Measurements from ENCODE around the gene SLC47A1.
"Not testable (repeated sequence)": the region's sequence is repeated elsewhere in the genome, so short reads cannot be mapped to it uniquely, and the experiment has no call there.

The SLC47A1 gene

DNA sequence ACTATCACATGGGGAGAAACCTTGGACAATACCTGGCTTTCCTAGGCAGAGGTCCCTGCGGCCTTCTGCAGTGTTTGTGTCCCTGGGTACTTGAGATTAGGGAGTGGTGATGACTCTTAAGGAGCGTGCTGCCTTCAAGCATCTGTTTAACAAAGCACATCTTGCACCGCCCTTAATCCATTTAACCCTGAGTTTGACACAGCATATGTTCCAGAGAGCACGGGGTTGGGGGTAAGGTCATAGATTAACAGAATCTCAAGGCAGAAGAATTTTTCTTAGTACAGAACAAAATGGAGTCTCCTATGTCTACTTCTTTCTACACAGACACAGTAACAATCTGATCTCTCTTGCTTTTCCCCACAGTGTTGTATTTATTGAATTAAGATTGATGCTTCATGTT, 28.1 kb upstream of the SLC47A1 start:
- not testable (repeated sequence) for H3K4me3 ChIP-seq (ENCODE audit: low read length); H3K36me3 ChIP-seq (ENCODE audit: control insufficient read depth, low read depth, low read length); H3K9me3 ChIP-seq (ENCODE audit: control insufficient read depth, low read depth, low read length); H3K4me1 ChIP-seq (ENCODE audit: control insufficient read depth, low read depth, low read length); H3K9ac ChIP-seq (ENCODE audit: low read length); H3K27ac ChIP-seq (ENCODE audit: low read length); H3K27me3 ChIP-seq (ENCODE audit: control insufficient read depth, insufficient read depth, low read length)

DNA sequence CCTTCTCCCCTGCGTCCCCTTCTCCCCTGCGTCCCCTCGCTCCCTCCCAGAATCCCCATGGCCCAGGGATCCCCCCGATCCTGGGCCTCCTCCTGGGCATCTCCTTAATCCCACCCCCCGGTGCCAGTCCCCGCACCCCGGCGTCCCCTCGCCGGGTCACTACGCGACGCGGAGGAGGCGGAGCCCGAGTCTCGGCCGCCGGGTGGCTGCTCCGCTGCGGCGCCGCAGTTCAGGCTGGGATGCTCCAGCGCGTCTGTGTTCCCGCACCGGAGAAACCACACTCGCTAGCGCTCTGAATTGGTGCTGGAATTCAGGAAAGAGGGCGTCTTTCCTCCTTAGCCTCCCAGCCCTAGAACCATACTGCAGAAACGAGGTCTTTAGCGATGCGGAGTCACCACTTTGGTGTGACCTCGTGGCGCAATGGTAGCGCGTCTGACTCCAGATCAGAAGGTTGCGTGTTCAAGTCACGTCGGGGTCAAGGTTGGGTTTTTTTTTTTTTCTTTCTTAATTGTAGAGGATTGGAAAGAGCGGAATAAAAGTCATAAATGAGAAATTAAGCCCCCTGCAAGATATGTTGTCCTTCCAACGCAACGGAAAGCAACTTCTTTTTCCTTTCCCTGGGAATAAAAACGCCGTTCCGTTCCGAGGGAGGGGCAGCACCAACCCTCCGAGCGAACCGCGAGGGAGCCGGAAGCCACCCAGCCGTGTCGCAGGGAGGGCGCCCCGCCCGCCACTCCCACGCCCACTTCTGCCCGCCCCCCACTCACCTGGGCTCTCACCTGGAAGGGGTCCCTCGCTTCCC, 25.7 kb upstream of the SLC47A1 start:
- Histone ChIP-seq H3K4me3 (ENCODE audit: low read length) (peak overlapping the region; percentile 67), H3K4me1 (ENCODE audit: control insufficient read depth, low read depth, low read length) (no peaks in the 10 kb centered on the region), H3K36me3 (ENCODE audit: control insufficient read depth, low read depth, low read length) (no peaks in the 10 kb centered on the region), H3K27ac (ENCODE audit: low read length) (no peak overlapping the region), H3K27me3 (ENCODE audit: control insufficient read depth, insufficient read depth, low read length) (no peaks in the 10 kb centered on the region), H3K9me3 (ENCODE audit: control insufficient read depth, low read depth, low read length) (no peaks in the 10 kb centered on the region), H3K9ac (ENCODE audit: low read length) (peak overlapping the region; percentile 56)

DNA sequence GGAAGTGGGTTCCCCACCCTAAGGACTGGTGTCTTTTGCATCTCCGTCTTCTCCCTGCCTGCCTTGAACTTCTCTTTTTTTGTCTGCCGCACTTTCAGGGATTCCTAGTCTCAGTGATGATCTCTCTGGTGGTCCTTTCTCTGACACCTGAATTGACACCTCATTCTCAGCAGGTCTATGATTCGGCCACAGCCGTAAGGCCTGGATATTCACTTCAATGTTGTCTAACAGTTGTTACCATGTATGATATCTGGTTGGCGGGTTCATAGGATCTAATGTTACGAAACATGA, 25.1 kb upstream of the SLC47A1 start:
- Histone ChIP-seq H3K36me3 (ENCODE audit: control insufficient read depth, low read depth, low read length) (no peaks in the 10 kb centered on the region), H3K9ac (ENCODE audit: low read length) (peak overlapping the region; percentile 24), H3K27me3 (ENCODE audit: control insufficient read depth, insufficient read depth, low read length) (no peaks in the 10 kb centered on the region), H3K9me3 (ENCODE audit: control insufficient read depth, low read depth, low read length) (no peaks in the 10 kb centered on the region), H3K4me3 (ENCODE audit: low read length) (peak overlapping the region; percentile 67), H3K27ac (ENCODE audit: low read length) (no peak overlapping the region), H3K4me1 (ENCODE audit: control insufficient read depth, low read depth, low read length) (peaks cover under 1% of the 10 kb centered on the region)

DNA sequence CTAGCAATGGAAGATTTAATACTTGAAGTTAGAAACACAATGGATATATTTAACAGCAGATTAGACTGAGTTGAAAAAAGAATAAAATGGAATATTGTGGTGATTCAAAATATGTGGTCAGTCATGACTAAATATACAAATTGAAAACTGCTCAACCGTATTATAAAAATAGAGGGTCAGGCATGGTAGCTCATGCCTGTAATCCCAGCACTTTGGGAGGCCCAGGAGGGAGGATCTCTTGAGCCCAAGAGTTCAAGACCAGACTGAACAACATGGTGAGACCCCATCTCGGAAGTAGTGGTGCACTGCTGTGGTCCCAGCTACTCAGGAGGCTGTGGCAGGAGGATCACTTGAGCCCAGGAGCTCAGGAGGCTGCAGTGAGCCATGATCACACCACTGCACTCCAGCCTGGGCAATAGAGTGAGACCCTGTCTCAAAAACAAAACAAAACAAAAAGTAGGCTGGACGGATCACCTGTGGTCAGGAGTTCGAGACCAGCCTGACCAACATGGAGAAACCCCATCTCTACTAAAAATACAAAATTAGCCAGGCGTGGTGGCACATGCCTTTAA, 24.3 kb upstream of the SLC47A1 start:
- not testable (repeated sequence) for H3K9ac ChIP-seq (ENCODE audit: low read length); H3K4me1 ChIP-seq (ENCODE audit: control insufficient read depth, low read depth, low read length); H3K27me3 ChIP-seq (ENCODE audit: control insufficient read depth, insufficient read depth, low read length); H3K36me3 ChIP-seq (ENCODE audit: control insufficient read depth, low read depth, low read length); H3K9me3 ChIP-seq (ENCODE audit: control insufficient read depth, low read depth, low read length); H3K27ac ChIP-seq (ENCODE audit: low read length); H3K4me3 ChIP-seq (ENCODE audit: low read length)

DNA sequence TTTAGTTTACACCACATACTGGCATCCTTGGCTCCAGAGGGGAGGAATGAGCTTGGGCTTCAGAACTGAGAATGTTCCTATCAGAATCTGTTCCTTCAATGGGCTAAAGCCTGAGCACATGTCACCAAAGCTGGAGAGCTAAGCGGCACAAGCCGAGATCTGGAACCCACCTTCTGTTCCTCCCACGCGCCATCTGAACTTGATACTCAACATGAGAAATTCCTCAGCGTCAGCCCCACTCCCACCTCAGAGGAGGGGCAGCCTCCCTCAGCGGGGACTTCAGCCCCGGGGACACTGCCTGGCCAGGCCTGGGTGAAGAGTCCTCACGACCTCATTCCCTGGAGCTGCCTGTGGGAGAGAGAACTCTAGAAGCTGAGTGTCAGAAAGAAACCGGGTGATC, 22.8 kb upstream of the SLC47A1 start:
- Histone ChIP-seq H3K36me3 (ENCODE audit: control insufficient read depth, low read depth, low read length) (no peaks in the 10 kb centered on the region), H3K4me3 (ENCODE audit: low read length) (no peak overlapping the region), H3K4me1 (ENCODE audit: control insufficient read depth, low read depth, low read length) (peaks cover 3% of the 10 kb centered on the region), H3K27me3 (ENCODE audit: control insufficient read depth, insufficient read depth, low read length) (no peaks in the 10 kb centered on the region), H3K9ac (ENCODE audit: low read length) (no peak overlapping the region), H3K9me3 (ENCODE audit: control insufficient read depth, low read depth, low read length) (no peaks in the 10 kb centered on the region), H3K27ac (ENCODE audit: low read length) (no peak overlapping the region)

DNA sequence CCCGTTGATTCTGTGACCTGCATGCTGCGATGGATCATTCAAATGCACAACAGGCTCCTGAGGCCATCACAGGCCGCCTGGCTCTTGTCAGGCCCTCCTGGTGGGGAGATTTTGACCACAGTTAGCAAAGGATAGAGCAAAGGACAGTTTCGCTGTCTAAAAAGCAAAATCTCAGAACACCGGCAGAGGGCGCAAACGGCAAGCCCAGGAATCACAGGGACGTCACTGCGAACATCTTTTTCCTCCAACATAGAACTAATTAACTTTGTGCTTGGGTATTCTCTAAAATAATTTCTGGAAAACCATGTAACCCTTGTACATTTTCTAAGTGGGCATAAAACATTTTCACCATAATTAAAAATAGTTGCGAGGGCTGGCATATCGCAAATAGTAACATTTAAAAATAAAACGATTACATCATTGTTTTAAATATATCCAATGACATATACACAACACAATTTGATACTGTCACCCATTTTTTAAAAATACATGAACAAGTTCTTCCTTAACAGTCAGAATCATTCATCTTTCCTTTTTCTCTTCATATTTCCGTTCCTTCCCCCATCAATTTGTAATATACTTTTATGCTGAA, 19.7 kb upstream of the SLC47A1 start:
- no peak overlapping the region for H3K4me3 ChIP-seq (ENCODE audit: low read length)
- H3K9ac ChIP-seq (ENCODE audit: low read length): no peak overlapping the region
- H3K36me3 ChIP-seq (ENCODE audit: control insufficient read depth, low read depth, low read length): no peaks in the 10 kb centered on the region
- H3K9me3 ChIP-seq (ENCODE audit: control insufficient read depth, low read depth, low read length): no peaks in the 10 kb centered on the region
- H3K27me3 ChIP-seq (ENCODE audit: control insufficient read depth, insufficient read depth, low read length): no peaks in the 10 kb centered on the region
- peaks cover 3% of the 10 kb centered on the region for H3K4me1 ChIP-seq (ENCODE audit: control insufficient read depth, low read depth, low read length)
- H3K27ac ChIP-seq (ENCODE audit: low read length): no peak overlapping the region

DNA sequence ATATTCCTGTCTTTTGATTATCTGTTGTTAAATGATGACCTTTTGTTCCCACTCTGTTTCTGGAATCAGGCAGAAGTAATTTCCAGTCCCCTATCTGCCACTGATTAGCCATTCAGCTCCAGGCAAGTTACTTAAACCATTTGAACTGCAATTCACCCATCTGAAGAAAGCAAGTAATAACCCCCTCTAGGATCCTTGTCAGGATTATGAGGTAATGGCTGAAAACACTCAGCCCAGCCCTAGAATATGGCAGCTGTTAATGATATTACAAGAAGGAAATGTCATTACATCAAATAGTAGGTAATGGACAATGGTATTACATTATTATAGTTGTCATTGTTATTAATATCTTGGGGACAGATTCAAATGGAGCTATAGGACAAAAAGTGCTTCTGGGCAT, 16.0 kb upstream of the SLC47A1 start:
- H3K9ac ChIP-seq (ENCODE audit: low read length): no peak overlapping the region
- peaks cover 3% of the 10 kb centered on the region for H3K4me1 ChIP-seq (ENCODE audit: control insufficient read depth, low read depth, low read length)
- no peak overlapping the region for H3K27ac ChIP-seq (ENCODE audit: low read length)
- no peaks in the 10 kb centered on the region for H3K27me3 ChIP-seq (ENCODE audit: control insufficient read depth, insufficient read depth, low read length)
- no peak overlapping the region for H3K4me3 ChIP-seq (ENCODE audit: low read length)
- H3K36me3 ChIP-seq (ENCODE audit: control insufficient read depth, low read depth, low read length): no peaks in the 10 kb centered on the region
- no peaks in the 10 kb centered on the region for H3K9me3 ChIP-seq (ENCODE audit: control insufficient read depth, low read depth, low read length)

DNA sequence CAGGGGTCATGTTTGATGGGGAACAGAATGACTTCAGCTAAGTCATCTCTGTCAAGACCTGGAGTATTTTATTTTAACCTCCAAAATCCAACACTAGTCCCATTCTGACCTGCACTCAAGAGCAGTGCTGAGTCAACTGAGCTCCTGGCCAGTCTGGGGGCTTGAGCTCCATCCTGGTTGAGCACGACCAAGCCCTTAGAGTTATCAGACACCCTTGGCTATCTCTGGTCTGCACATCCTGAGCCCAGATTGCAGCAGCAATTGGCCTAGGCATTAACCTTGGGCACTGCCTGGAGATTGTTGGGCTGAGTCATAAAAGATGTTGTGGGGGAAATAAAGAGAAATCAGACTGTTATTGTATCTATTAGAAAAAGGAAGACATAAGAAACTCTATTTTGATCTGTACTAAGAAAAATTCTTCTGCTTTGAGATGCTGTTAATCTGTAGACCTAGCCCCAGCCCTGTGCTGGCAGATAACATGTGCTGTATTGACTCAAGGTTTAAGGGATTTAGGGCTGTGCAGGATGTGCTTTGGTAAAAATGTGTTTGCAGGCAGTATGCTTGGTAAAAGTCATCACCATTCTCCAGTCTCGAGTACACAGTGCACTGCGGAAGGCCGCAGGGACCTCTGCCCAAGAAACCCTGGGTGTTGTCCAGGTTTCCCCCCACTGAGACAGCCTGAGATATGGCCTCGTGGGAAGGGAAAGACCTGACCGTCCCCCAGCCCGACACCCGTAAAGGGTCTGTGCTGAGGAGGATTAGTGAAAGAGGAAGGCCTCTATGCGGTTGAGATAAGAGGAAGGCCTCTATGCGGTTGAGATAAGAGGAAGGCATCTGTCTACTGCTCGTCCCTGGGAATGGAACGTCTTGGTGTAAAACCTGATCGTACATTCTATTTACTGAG, 14.0 kb upstream of the SLC47A1 start:
- H3K9ac ChIP-seq (ENCODE audit: low read length); H3K9me3 ChIP-seq (ENCODE audit: control insufficient read depth, low read depth, low read length); H3K27ac ChIP-seq (ENCODE audit: low read length); H3K4me1 ChIP-seq (ENCODE audit: control insufficient read depth, low read depth, low read length); H3K36me3 ChIP-seq (ENCODE audit: control insufficient read depth, low read depth, low read length); H3K4me3 ChIP-seq (ENCODE audit: low read length); H3K27me3 ChIP-seq (ENCODE audit: control insufficient read depth, insufficient read depth, low read length): not testable (repeated sequence)

DNA sequence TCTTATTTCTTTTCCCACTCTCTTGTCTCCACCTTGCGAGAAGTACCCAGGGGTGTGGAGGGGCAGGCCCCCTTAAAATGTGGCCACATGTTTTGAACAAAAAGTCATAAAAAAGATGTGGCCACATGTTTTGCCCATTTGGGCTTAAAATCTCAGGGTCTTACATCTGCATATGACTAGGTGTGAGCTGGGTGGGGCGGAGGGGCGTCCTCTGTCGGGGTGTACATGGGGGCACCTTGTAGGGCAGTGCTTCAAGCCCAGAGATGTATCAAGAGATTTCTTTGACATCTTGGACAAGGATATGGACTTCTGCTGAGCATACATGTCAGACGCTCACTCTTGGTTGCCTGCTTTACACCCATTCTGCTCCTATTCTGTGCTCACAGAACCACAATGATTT, 13.0 kb upstream of the SLC47A1 start:
- Histone ChIP-seq H3K4me1 (ENCODE audit: control insufficient read depth, low read depth, low read length) (no peaks in the 10 kb centered on the region), H3K9me3 (ENCODE audit: control insufficient read depth, low read depth, low read length) (no peaks in the 10 kb centered on the region), H3K9ac (ENCODE audit: low read length) (no peak overlapping the region), H3K4me3 (ENCODE audit: low read length) (no peak overlapping the region), H3K36me3 (ENCODE audit: control insufficient read depth, low read depth, low read length) (no peaks in the 10 kb centered on the region), H3K27ac (ENCODE audit: low read length) (no peak overlapping the region), H3K27me3 (ENCODE audit: control insufficient read depth, insufficient read depth, low read length) (no peaks in the 10 kb centered on the region)

DNA sequence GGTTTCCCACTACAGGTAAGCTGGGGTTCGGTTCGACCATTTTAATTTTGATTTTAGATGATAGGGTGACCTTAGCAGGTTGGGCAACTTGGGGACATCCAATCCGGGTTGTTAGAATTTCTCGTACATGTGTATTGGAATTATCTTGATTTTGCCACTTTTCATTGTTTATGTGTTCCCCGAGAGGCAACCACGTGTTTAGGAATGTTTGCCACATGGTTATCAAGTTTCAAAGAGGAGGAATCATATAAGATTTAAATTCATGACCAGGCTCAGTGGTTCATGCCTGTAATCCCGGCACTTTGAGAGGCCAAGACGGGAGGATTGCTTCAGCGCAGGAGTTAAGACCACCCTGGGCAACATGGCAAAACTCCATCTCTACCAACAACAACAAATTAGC, 10.0 kb upstream of the SLC47A1 start:
- H3K27ac ChIP-seq (ENCODE audit: low read length): no peak overlapping the region
- H3K36me3 ChIP-seq (ENCODE audit: control insufficient read depth, low read depth, low read length): no peaks in the 10 kb centered on the region
- H3K4me3 ChIP-seq (ENCODE audit: low read length): no peak overlapping the region
- no peak overlapping the region for H3K9ac ChIP-seq (ENCODE audit: low read length)
- H3K27me3 ChIP-seq (ENCODE audit: control insufficient read depth, insufficient read depth, low read length): no peaks in the 10 kb centered on the region
- no peaks in the 10 kb centered on the region for H3K9me3 ChIP-seq (ENCODE audit: control insufficient read depth, low read depth, low read length)
- no peaks in the 10 kb centered on the region for H3K4me1 ChIP-seq (ENCODE audit: control insufficient read depth, low read depth, low read length)

DNA sequence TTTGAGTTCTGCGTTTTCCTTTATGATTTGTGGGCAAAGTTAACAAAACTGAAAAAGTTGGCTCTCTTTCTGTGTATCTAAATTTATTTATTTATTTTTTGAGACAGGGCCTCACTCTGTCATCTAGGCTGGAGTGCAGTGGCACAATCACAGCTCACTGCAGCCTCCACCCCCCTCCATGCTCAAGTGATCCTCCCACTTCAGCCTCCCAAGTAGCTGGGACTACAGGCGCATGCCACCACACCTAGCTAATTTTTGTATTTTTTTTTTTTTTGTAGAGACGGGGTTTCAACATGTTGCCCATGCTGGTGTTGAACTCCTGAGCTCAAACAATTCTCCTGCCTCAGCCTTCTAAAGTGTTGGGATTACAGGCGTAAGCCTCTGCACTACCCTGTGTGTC, 6.7 kb upstream of the SLC47A1 start:
- H3K4me3 ChIP-seq (ENCODE audit: low read length); H3K9ac ChIP-seq (ENCODE audit: low read length); H3K9me3 ChIP-seq (ENCODE audit: control insufficient read depth, low read depth, low read length); H3K27me3 ChIP-seq (ENCODE audit: control insufficient read depth, insufficient read depth, low read length); H3K27ac ChIP-seq (ENCODE audit: low read length); H3K36me3 ChIP-seq (ENCODE audit: control insufficient read depth, low read depth, low read length); H3K4me1 ChIP-seq (ENCODE audit: control insufficient read depth, low read depth, low read length): not testable (repeated sequence)
